ENCODE results near the gene FUT7.
"Not testable (repeated sequence)": the region's sequence is repeated elsewhere in the genome, so short reads cannot be mapped to it uniquely, and the experiment has no call there.

Gene FUT7

DNA sequence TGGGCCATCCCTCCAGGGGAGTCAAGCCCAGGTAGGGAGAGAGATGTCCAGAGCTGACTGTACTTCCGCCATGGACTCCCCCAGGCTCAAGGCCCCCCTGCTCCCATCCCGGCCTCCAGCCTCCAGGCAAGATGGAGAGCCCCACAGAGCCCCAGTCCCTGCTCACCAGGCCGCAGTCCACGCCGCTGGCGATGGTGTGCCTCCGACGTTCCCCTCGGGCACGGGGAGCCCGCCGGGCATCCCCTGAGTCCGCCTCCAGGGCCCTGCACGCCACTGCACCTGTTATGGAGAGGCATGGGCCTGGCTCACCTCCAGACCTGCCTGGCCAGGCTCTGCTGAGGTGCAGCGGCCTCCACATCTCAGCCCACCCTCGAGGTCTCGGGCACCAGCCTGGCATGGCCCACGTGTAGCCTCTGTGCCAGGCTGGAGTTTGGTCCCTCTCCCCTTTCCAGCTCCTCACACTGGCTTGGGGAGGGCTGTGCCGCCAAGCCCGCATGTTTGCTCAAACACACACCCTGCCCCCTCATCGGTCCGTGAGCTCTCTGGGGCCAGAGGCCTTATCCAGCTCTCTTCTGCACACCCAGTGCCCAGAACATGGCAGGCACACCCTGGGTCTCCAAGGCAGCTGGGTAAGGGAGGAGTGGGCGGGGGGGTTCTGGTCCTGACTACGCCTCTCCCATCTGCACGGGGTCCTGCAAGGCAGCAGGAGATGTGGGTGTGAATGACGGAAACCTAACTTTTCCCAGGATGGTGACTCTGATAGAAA is 34.4 kb upstream of the FUT7 start:
- DNase-seq (ENCODE audit: low spot score), result no peak

DNA sequence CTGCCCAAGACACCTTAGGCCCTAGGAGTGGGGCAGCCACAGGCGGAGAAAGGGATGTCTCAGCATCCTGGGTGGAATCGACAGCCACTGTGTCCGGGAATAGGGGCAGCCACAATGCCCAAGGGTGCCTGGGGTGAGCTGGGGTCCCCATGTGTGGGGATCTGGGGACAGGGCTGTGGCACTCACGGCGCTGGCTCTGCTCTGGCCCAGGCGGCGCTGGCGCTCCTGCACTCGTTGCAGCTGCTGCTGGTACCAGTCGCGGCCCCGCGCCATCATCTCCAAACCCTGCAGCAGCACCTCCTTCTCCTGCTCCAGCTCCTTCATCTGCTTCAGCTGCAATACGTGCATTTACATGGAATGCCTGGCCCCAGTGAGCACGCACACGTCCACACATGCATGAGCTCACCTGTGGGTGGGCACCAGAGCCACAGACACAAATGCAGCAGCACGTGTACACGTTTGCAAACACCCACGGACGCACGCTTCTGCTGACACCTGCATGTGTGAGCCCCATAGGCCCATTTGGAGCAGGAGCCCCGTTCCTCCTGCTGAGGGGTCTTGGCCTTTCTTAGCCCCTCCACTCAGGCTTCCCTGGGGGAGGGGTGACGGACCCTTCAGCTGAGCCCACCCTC is 33.6 kb upstream of the FUT7 start:
- DNase-seq (ENCODE audit: low spot score), result no peak

GRCh38 chr9:137064880-137065164 is 32.9 kb upstream of the FUT7 start:
- no peak for DNase-seq (ENCODE audit: low spot score)

- DNase-seq (ENCODE audit: low spot score), result no peak
Observed at GRCh38 chr9:137064027-137064879, 32.4 kb upstream of the FUT7 start.

- DNase-seq (ENCODE audit: low spot score), result no peak
Observed at GRCh38 chr9:137063311-137064026, 31.6 kb upstream of the FUT7 start.

DNA sequence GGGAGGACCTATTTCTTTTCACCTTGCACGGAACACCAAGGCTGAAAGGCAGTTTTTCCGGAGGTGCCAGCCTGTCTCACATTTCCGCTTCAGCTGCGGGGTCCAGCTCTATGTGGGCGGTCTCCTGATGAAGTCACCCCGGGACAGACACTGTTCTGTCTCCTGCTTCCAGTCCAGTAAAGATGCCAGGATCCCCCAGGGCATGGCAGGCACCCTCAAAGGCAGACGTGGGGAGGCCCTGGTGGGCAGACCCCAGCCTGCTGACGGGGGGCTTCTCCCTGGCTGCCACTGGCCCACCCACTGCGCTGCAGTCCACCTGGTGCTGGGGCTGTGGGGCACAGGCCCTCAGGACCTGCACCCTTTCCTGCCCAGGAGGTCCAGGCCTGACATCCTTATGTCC is 30.9 kb upstream of the FUT7 start:
- not testable (repeated sequence) for DNase-seq (ENCODE audit: low spot score)

DNA sequence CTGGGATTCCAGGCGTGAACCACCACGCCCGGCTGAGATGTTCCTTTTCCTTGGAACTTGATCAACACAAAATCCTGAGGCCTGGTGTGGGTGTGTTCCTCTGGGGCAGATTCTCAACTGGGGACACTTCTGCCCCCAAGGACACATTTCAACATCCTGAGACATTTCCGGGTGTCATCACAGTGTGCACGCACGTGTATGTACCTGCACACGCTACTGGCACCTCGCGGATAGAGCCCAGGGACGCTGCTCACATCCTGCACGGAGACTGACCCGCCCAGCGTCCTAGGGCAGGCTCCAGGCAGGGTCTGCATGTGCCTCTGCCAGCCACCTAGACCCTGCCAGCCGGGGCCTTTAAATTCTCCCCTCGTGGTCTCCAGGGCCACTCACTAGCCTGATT is 30.5 kb upstream of the FUT7 start:
- no peak for DNase-seq (ENCODE audit: low spot score)

GRCh38 chr9:137058521-137059234 is 26.8 kb upstream of the FUT7 start:
- no peak for DNase-seq (ENCODE audit: low spot score)

- no peak for DNase-seq (ENCODE audit: low spot score)
Observed at GRCh38 chr9:137057545-137057944, 25.7 kb upstream of the FUT7 start.

DNA sequence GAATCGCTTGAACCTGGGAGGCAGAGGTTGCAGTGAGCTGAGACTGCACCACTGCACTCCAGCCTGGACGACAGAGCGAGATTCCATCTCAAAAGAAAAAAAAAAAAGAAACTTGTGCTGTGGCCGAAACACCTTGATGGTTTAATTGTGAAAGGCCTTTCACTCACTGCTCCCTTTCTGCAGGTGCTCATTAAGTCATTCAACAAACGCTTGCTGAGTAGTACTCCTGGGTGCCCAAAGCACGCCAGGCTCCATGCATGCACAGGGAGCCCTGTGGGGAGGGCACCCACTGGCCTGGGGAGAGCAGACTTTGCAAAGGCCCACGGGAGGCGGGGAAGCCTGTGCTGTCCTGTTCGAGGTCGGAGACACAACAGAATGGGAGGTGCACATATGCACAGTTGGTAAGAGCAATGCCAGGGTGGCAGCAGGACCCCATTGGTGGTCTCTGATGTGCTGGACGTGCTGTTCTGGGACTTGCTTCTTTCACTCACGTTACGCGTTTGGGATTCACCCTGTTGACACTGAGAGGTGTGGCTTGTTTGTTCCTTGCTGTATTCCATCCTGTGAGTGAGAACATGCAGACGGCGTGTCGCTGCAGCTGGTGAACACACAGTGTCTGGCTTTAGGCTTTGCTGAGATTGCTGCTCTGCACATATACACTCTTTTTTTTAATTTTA is 25.0 kb upstream of the FUT7 start:
- DNase-seq (ENCODE audit: low spot score), result no peak

- peak; percentile 49 for DNase-seq (ENCODE audit: low spot score)
Observed at GRCh38 chr9:137055385-137056364, 23.8 kb upstream of the FUT7 start.

GRCh38 chr9:137054932-137055384 is 23.1 kb upstream of the FUT7 start:
- DNase-seq (ENCODE audit: low spot score), result no peak

DNA sequence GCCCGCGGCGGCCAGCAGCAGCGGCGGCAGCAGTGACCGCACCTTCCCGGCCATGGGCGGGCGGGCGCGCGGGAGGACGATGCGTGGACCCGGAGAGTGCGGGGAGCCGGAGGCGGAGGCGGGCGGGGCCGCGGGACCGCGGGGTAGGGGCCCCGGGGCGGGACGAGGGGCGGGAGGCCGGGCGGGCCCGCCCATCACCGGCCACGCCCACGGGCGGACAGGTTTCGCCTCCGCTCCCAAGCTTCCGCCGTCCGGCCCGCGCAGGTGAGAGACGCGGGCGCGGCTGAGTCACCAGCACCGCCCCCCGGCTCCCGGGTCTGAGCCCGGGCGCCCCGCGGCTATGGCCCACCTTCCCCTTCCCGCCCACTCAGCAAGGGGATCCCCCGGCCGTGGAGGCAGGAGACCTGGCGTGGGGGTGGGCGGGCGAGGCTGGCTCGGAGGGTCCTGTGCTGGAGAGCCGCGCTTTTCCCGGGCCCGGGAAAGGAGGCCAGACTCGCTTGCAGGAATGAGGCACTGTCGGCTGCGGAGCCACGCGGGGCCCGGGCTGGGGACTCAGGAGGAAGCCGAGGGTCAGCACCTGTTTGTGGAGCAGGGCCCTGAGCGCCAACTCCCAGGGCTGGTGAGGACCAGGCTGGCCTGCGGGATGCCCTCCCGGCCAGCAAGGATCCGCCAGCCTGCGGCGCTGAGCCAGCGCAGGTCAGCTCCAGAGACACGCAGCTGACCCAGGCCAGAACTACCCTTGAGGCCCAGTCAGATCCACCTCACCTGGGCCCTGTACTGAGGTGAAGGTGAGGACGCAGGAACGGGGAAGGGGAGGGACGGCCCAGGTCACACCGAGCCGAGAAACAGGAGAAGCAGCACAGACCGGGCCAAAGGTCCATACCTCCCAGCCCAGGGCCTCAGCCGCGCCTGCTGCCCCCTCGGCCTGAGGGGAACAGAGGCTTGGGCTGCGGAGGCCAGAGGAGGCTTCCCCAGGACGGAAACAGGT is 22.4 kb upstream of the FUT7 start, which contains the start of gene ENTPD2:
ENTPD2 (minus strand) TSS at position 118 of the 988 bp plus-strand sequence; CDS start at position 54, 64 bp downstream.
- DNase-seq (ENCODE audit: low spot score), result peak; percentile 82

DNA sequence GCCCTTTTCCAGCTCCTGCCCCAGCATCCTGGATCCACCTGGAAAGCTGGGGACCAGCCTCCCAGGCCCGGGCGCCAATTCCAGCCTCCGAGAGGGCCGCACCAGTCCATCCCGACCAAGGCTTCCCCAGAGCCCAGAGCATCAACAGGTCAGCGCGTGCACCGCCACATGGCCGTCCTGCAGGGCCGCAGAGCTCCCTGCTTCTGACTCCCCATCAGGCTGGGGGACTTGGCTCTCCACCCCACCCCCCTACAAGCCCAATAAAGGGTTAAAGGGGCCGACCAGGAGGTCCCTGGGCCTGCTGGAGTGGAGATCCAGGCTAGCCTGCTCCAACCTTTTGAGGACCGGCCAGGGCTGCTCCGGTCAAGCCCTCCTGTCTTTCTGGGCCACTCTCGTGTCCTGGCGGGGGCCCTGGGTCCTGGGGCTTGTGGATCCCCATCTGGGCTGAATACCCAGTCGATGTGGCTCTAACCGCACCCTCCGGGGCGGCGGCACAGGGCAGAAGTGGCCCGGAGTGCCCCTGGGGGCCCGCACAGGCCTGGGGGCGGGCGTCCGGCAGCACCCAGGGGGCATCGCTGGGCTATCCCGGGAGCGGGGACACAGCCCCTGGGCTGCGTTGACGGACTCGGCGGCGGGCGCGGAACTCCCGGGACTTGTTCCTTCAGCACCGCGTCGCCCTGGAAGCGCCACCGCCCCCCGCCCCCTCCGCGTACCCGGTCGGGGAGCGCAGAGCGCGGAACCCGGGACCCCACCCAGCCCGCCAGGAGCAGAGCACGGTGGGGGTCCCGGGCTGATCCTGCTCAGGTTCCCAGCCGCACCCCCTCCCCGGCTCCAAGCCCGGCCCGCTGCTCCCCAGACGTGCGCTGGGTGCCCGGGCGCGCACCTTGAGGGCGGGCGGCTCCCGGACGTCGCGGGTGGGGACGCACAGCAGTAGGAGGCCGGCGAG is 21.4 kb upstream of the FUT7 start:
- DNase-seq (ENCODE audit: low spot score), result no peak

- DNase-seq (ENCODE audit: low spot score), result no peak
Observed at GRCh38 chr9:137052293-137052692, 20.4 kb upstream of the FUT7 start.

GRCh38 chr9:137051145-137051724 is 19.3 kb upstream of the FUT7 start:
- DNase-seq (ENCODE audit: low spot score), result no peak

- DNase-seq (ENCODE audit: low spot score), result no peak
Observed at GRCh38 chr9:137050570-137050969, 18.7 kb upstream of the FUT7 start.
